Central memory CD4-positive, alpha-beta T cell (primary cell): Measurements from ENCODE around the gene GCH1.

ENCODE experiments used
- DNase-seq: peaks from one replicate; pipeline ENCODE4 v3.0.0; 2022

GCH1 gene

GRCh38 chr14:54796961-54797360 is 105.7 kb downstream of the GCH1 start:
- no peak for DNase-seq

GRCh38 chr14:54794796-54795195 is 107.8 kb downstream of the GCH1 start:
- no peak for DNase-seq

- no peak for DNase-seq
Observed at GRCh38 chr14:54794159-54794558, 108.5 kb downstream of the GCH1 start.

- no peak for DNase-seq
Observed at GRCh38 chr14:54792288-54792687, 110.3 kb downstream of the GCH1 start.
